ENCODE data around the gene RNF5. TPM values are rescaled to one million over a fixed set of nuclear protein-coding genes. Genes with fewer than 3 reads are reported as not detected.

The RNF5 gene
- total and polyA plus RNA-seq, 2 experiments from 2014 or later = 133 to 169 TPM

- peaks cover 17% of the 10 kb centered on the region for H3K79me2 ChIP-seq
- H3K27ac ChIP-seq = no peak overlapping the region
- no peak for TF ChIP-seq EZH2phosphoT487 (IDR thresholded peaks at IDR 0.05; ENCODE audit: low read depth, severe bottlenecking, unreplicated experiment)
- no peak for TF ChIP-seq EZH2 (IDR thresholded peaks at IDR 0.05; ENCODE audit: borderline replicate concordance)
- TF ChIP-seq CTCF (IDR thresholded peaks at IDR 0.05; ENCODE audit: poor library complexity) = no peak
- peaks cover 22% of the 10 kb centered on the region for H3K4me1 ChIP-seq (ENCODE audit: insufficient read depth)
- no peaks in the 10 kb centered on the region for H3K9me2 ChIP-seq (replicated peaks; ENCODE audit: insufficient read depth)
- peak overlapping the region; percentile 87 for H3K4me2 ChIP-seq
- H3K27me3 ChIP-seq = peaks cover 26% of the 10 kb centered on the region
- DNase-seq (ENCODE audit: low spot score) = no peak
- H3K36me3 ChIP-seq (replicated peaks; ENCODE audit: insufficient read depth, low read depth) = no peaks in the 10 kb centered on the region
- H4K20me1 ChIP-seq (ENCODE audit: insufficient read depth, poor library complexity, severe bottlenecking) = no peaks in the 10 kb centered on the region
- H3K9me3 ChIP-seq (ENCODE audit: low read depth) = no peaks in the 10 kb centered on the region
- H2AFZ ChIP-seq = no peak overlapping the region
- no peak overlapping the region for H3K4me3 ChIP-seq
- 63% methylated on average over 4 of the region's 8 CpGs for WGBS (ENCODE audit: low lambda C conversion rate, missing lambda C conversion rate)
Measured at GRCh38 chr6:32151181-32151862, 26.9 kb upstream of the RNF5 start.

- H2AFZ ChIP-seq = peak within 1 kb of the TSS; percentile 59
- TF ChIP-seq EZH2phosphoT487 (IDR thresholded peaks at IDR 0.05; ENCODE audit: low read depth, severe bottlenecking, unreplicated experiment) (no peak), EZH2 (IDR thresholded peaks at IDR 0.05; ENCODE audit: borderline replicate concordance) (no peak), CTCF (IDR thresholded peaks at IDR 0.05; ENCODE audit: poor library complexity) (no peak)
- H3K27ac ChIP-seq = peak within 1 kb of the TSS; percentile 96
Measured at GRCh38 chr6:32151863-32152768, 26.1 kb upstream of the RNF5 start, which contains the start of gene PRRT1. Gene PRRT1, minus strand, starts transcription at chr6:32151939. Its CDS starts 112 bp downstream, at chr6:32151827.

GRCh38 chr6:32152769-32153563 lies 25.2 kb upstream of the RNF5 start:
- H3K9me3 ChIP-seq (ENCODE audit: low read depth) = no peaks in the 10 kb centered on the region
- H3K27me3 ChIP-seq = peaks cover 26% of the 10 kb centered on the region
- peak overlapping the region; percentile 59 for H2AFZ ChIP-seq
- H3K27ac ChIP-seq = peak overlapping the region; percentile 96
- peaks cover 1% of the 10 kb centered on the region for H3K36me3 ChIP-seq (replicated peaks; ENCODE audit: insufficient read depth, low read depth)
- TF ChIP-seq EZH2phosphoT487 (IDR thresholded peaks at IDR 0.05; ENCODE audit: low read depth, severe bottlenecking, unreplicated experiment) (no peak), EZH2 (IDR thresholded peaks at IDR 0.05; ENCODE audit: borderline replicate concordance) (no peak), CTCF (IDR thresholded peaks at IDR 0.05; ENCODE audit: poor library complexity) (no peak)
- 6% methylated on average over 35 of the region's 35 CpGs for WGBS (ENCODE audit: low lambda C conversion rate, missing lambda C conversion rate)
- H4K20me1 ChIP-seq (ENCODE audit: insufficient read depth, poor library complexity, severe bottlenecking) = no peaks in the 10 kb centered on the region
- H3K79me2 ChIP-seq = peaks cover 24% of the 10 kb centered on the region
- H3K4me2 ChIP-seq = peak overlapping the region; percentile 87
- H3K4me3 ChIP-seq = peak overlapping the region; percentile 72
- peaks cover 22% of the 10 kb centered on the region for H3K4me1 ChIP-seq (ENCODE audit: insufficient read depth)
- DNase-seq (ENCODE audit: low spot score) = peak; percentile 68
- H3K9me2 ChIP-seq (replicated peaks; ENCODE audit: insufficient read depth) = no peaks in the 10 kb centered on the region

More at GRCh38 chr6:32151863-32152768, 26.1 kb upstream of the RNF5 start, which contains the start of gene PRRT1:
- H3K27me3 ChIP-seq = peaks cover 26% of the 10 kb centered on the region
- no peaks in the 10 kb centered on the region for H3K9me3 ChIP-seq (ENCODE audit: low read depth)
- H3K4me2 ChIP-seq = peak within 1 kb of the TSS; percentile 87
- H3K9me2 ChIP-seq (replicated peaks; ENCODE audit: insufficient read depth) = no peaks in the 10 kb centered on the region
- H3K79me2 ChIP-seq = peaks cover 24% of the 10 kb centered on the region
- peak within 1 kb of the TSS; percentile 72 for H3K4me3 ChIP-seq
- WGBS (ENCODE audit: low lambda C conversion rate, missing lambda C conversion rate) = 33% methylated on average over 8 of the region's 24 CpGs
- H4K20me1 ChIP-seq (ENCODE audit: insufficient read depth, poor library complexity, severe bottlenecking) = no peaks in the 10 kb centered on the region
- no peaks in the 10 kb centered on the region for H3K36me3 ChIP-seq (replicated peaks; ENCODE audit: insufficient read depth, low read depth)
- peaks cover 22% of the 10 kb centered on the region for H3K4me1 ChIP-seq (ENCODE audit: insufficient read depth)
- DNase-seq (ENCODE audit: low spot score) = no peak

Data from hepatocyte (in vitro differentiated cells).